IPS DF 6.9 (cell line): ENCODE data around the gene ALPI.
"Not testable (repeated sequence)": the region's sequence is repeated elsewhere in the genome, so short reads cannot be mapped to it uniquely, and the experiment has no call there.

Experiments used
- DNase-seq: peaks from one replicate; pipeline ENCODE4 v3.0.0-alpha.2; 2013; ENCODE audit warnings: low read depth, low spot score
- H3K27ac ChIP-seq: one replicate; pipeline ENCODE4 v1.5.1; 2013; ENCODE audit warnings: low read length, control low read depth
- H3K27me3 ChIP-seq: 2 replicates; pipeline ENCODE4 v1.6.1; 2013; ENCODE audit warnings: mild to moderate bottlenecking, low read length; ENCODE audit not compliant: control insufficient read depth, insufficient read depth
- H3K36me3 ChIP-seq: 2 replicates; pipeline ENCODE4 v1.6.1; 2013; ENCODE audit warnings: low read length; ENCODE audit not compliant: control insufficient read depth, insufficient read depth
- H3K4me1 ChIP-seq: 2 replicates; pipeline ENCODE4 v1.6.1; 2013; ENCODE audit warnings: low read length; ENCODE audit not compliant: control insufficient read depth, insufficient read depth
- H3K4me3 ChIP-seq: 2 replicates; pipeline ENCODE4 v1.5.1; 2013; ENCODE audit warnings: mild to moderate bottlenecking, low read length
- H3K9me3 ChIP-seq: 2 replicates; pipeline ENCODE4 v1.6.1; 2013; ENCODE audit warnings: low read length, inconsistent platforms; ENCODE audit not compliant: control insufficient read depth, insufficient read depth
- WGBS: extraction: QIAGEN DNeasy Blood & Tissue Kit; methylation state at CpG from one replicate; pipeline ENCODE4 v1.1.7; 2013; ENCODE audit warnings: mixed read lengths, missing lambda C conversion rate; ENCODE audit not compliant: insufficient read length, insufficient coverage; 5-methylcytosine and 5-hydroxymethylcytosine counted together

The ALPI gene

GRCh38 chr2:232455426-232456255 is at the start of gene ALPI:
Gene ALPI, plus strand, starts transcription at chr2:232456153. Its CDS starts 47 bp downstream, at chr2:232456200.
- no CpG with 5 or more reads among the region's 14 CpGs for WGBS
- Histone ChIP-seq H3K9me3 (no peaks in the 10 kb centered on the region), H3K4me3 (no peak within 1 kb of the TSS), H3K36me3 (no peaks in the 10 kb centered on the region), H3K27me3 (no peaks in the 10 kb centered on the region), H3K27ac (no peak within 1 kb of the TSS), H3K4me1 (no peaks in the 10 kb centered on the region)
- DNase-seq = no peak

GRCh38 chr2:232406556-232407310 is 49.2 kb upstream of the ALPI start, which contains the start of gene ALPG:
Gene ALPG, plus strand, starts transcription at chr2:232406844. Its CDS starts 51 bp downstream, at chr2:232406895.
- Histone ChIP-seq H3K27me3 (no peaks in the 10 kb centered on the region), H3K9me3 (no peaks in the 10 kb centered on the region), H3K4me1 (no peaks in the 10 kb centered on the region; the same call in 1 of the 2 replicates), H3K4me3 (no peak within 1 kb of the TSS), H3K27ac (no peak within 1 kb of the TSS), H3K36me3 (no peaks in the 10 kb centered on the region; the same call in 1 of the 2 replicates)
- WGBS = no CpG with 5 or more reads among the region's 17 CpGs
- no peak for DNase-seq

DNA sequence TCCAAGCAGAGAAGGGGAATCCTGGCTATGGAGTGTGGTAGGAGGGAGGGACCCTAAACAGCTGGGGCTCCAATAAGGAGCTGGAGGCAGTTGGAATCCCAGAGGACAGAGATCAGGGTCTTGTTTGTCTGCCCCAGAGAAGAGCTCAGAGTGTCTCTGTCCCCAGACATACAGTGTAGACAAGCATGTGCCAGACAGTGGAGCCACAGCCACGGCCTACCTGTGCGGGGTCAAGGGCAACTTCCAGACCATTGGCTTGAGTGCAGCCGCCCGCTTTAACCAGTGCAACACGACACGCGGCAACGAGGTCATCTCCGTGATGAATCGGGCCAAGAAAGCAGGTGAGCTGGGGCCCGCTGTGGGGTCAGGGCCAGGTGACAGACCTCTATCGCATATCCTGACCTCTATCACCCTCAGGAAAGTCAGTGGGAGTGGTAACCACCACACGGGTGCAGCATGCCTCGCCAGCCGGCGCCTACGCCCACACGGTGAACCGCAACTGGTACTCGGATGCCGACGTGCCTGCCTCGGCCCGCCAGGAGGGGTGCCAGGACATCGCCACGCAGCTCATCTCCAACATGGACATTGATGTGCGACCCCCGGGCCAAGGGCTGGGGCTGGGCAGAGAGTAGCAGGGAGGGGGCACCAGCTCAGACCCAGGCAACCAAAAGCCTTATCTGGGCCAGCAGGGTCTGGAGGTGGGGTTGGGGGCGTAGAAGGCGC is 48.4 kb upstream of the ALPI start:
- H3K36me3 ChIP-seq, DNase-seq, H3K4me3 ChIP-seq, H3K27me3 ChIP-seq, H3K4me1 ChIP-seq, H3K9me3 ChIP-seq, H3K27ac ChIP-seq: not testable (repeated sequence)
- WGBS = no CpG with 5 or more reads among the region's 30 CpGs

- H3K27ac ChIP-seq, H3K9me3 ChIP-seq: not testable (repeated sequence)
Measured at GRCh38 chr2:232408269-232408668, 47.7 kb upstream of the ALPI start.

GRCh38 chr2:232409617-232410016 is 46.3 kb upstream of the ALPI start:
- WGBS = no CpG with 5 or more reads among the region's 40 CpGs
- H3K36me3 ChIP-seq = not testable (repeated sequence)

More at GRCh38 chr2:232408269-232408668, 47.7 kb upstream of the ALPI start:
- H3K27me3 ChIP-seq, DNase-seq, H3K4me1 ChIP-seq, H3K36me3 ChIP-seq, H3K4me3 ChIP-seq: not testable (repeated sequence)
- no CpG with 5 or more reads among the region's 10 CpGs for WGBS

DNA sequence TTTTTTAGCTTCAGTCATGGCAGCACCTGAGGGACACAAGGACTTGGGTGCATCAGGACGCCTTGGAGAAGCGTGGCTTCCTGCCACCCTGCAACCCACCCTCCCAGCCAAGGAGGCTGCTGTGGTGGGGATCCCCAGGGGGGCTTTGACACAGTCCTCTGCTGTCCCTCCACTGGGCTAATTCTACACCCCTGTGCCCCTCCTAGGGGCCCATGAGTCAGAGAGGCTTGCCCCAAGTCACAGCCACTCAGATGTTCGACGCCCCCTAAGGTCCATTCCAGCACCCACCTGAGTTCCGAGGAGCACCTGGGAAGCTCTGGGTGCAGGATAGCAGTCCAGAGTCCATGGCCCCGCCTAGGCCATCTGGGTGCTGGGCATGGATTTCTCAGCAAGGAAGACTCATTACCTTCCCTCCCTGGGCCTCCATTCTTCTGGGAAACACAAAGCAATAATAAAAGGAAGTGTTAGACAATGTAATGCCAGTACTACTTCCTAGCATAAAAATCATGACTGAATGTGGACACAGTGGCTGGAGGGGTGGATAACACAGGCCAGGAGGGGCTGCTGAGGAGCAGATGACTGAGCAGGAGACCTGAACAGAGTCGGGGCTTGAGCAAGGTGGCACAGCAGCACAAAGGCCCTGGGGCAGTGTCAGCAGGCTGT is 45.6 kb upstream of the ALPI start:
- no peaks in the 10 kb centered on the region; the same call in 1 of the 2 replicates for H3K4me1 ChIP-seq
- no peaks in the 10 kb centered on the region; the same call in 1 of the 2 replicates for H3K36me3 ChIP-seq
- no peak overlapping the region for H3K27ac ChIP-seq
- H3K27me3 ChIP-seq = no peaks in the 10 kb centered on the region
- no peak for DNase-seq
- no peaks in the 10 kb centered on the region for H3K9me3 ChIP-seq
- no CpG with 5 or more reads among the region's 7 CpGs for WGBS
- H3K4me3 ChIP-seq = no peak overlapping the region

More at GRCh38 chr2:232409617-232410016, 46.3 kb upstream of the ALPI start:
- not testable (repeated sequence) for H3K27me3 ChIP-seq, DNase-seq, H3K4me1 ChIP-seq, H3K27ac ChIP-seq, H3K4me3 ChIP-seq, H3K9me3 ChIP-seq

- H3K36me3 ChIP-seq = peaks cover 9% of the 10 kb centered on the region
- no peaks in the 10 kb centered on the region for H3K27me3 ChIP-seq
- no CpG with 5 or more reads among the region's 6 CpGs for WGBS
- DNase-seq = no peak
- H3K27ac ChIP-seq = no peak overlapping the region
- no peaks in the 10 kb centered on the region for H3K4me1 ChIP-seq
- no peak overlapping the region for H3K4me3 ChIP-seq
- H3K9me3 ChIP-seq = no peaks in the 10 kb centered on the region
Measured at GRCh38 chr2:232411901-232412629, 43.9 kb upstream of the ALPI start.

DNA sequence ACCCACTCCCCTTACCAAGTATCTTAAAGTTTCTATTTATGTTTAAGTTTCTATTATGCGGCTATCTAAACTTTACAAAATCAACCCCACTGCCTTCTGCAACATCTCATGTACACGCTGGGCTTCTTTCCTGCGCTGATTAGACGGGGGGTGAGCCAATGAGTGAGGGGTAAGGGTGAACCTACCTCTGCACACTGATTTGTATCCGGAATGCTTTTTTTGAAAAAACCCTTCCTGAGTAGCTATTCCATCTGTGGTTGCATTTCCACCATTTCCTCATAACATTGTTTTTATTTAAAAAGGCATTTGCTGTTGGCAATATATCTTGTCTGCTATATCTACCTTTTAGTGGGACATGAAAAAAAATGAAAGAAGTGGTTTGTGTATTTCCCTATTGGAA is 43.0 kb upstream of the ALPI start:
- no peak for DNase-seq

DNA sequence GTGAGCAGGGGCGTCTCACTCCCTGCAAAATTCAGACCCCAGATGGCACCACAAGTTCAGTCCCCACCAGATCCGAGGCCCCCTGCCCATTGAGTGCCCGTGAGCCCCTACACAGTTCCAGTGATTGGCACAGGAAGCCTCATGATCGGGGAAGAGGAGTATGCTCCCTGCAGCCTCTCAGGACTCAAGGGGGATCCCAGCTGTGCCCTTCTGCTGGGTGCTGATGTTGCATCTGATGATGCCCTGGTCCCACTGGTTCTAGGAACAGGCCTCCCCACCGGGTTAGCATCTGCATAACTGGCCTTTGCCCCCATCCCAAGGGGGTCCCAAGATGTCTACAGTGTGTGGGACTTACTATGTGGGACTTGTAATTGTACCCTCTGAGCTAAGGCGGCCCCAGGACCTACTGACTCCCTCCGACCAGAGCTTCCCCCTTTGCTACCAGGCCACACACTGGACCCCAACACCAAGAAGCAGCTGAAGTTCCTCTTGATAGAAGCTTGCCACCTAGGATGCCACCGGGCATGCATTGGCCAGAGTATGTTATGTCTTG is 40.7 kb upstream of the ALPI start:
- H3K36me3 ChIP-seq = peaks cover 27% of the 10 kb centered on the region
- H3K27ac ChIP-seq = no peak overlapping the region
- WGBS = no CpG with 5 or more reads among the region's 8 CpGs
- no peak overlapping the region for H3K4me3 ChIP-seq
- H3K9me3 ChIP-seq = no peaks in the 10 kb centered on the region
- H3K4me1 ChIP-seq = 0 out of 2 replicates have a peak, but pooled peaks cover 6% of the 10 kb centered on the region
- no peak for DNase-seq
- peaks cover 18% of the 10 kb centered on the region for H3K27me3 ChIP-seq

More for the DNA sequence above, 43.0 kb upstream of the ALPI start:
- Histone ChIP-seq H3K36me3 (peaks cover 16% of the 10 kb centered on the region), H3K27ac (no peak overlapping the region), H3K27me3 (no peaks in the 10 kb centered on the region), H3K4me3 (no peak overlapping the region), H3K4me1 (0 out of 2 replicates have a peak, but pooled peaks cover 2% of the 10 kb centered on the region), H3K9me3 (no peaks in the 10 kb centered on the region)
- WGBS = no CpG with 5 or more reads among the region's 5 CpGs
